ENCODE data around the gene HCN3.
A peak's percentile ranks its signal among the peaks of the same experiment; 100 is the strongest.

HCN3 gene

DNA sequence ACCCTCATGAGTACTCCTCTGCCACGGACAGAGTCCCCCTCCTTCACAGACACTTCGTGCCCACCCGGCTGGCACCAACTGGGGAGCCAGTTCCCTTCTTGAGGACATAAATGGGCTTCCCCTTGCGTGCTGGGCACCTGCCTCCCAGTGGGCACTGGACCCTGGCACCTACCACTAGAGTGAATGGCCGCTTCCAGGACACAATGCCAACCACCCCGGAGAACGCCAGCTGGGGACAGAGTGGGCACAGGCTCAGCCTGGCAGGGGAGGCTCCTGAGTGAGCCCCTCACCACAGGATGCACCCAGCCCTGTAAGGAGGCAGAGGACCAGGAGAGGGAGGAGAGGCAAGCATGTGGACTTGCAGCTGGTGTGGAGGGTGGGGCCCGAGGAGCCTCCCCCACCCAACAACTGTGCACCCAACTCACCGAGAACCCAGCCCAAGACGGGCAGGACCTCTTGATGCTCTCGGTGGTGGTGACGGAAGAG, 23.0 kb upstream of the HCN3 start:
- DNase-seq (ENCODE audit: low spot score) (no peak), FAIRE-seq (no peak)

- FAIRE-seq (no peak), DNase-seq (ENCODE audit: low spot score) (no peak)
Measured at GRCh38 chr1:155254714-155255242, 22.5 kb upstream of the HCN3 start.

DNA sequence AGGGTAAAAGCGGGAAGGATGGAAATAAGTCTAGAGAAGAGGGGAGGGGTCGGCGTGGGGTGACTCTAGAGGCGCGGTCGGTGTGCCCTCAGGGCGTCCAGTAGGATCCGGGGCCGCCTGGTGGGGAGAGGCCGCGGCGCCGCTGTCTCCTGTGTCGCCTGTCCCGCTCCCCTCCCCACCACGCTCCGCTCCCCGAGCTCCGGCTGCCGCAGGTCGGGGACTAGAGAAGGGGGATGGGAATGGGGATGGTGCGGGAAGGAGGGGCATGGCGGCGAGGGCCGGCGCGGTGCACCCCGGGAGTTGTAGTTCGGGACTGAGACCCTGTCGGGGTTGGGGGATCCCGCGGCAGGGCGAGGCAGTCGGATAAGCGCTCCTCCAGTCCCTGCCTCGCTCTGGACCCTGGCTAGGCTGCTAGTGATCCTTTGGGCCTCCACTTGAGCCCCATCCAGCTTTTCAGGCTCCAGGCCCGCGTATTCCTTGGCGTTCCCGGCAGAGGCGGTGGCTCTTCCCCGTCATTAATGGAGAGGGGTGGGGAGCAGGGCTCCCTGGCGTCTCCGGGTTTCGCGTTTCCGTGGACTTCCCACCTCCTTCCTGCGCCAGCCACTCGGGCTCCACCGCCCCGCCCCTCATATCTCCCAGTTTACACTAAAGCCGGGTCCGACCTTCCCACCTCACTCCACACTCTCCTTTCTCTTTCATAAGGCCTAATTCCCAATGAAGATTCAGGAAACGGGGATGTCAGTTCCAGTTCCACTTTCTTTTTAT, 21.8 kb upstream of the HCN3 start, which contains the start of gene ENTREP3:
ENTREP3 (minus strand) TSS at position 241 of the 765 bp plus-strand sequence. CDS start 606 bp downstream, outside the sequence.
- peak; percentile 45 for DNase-seq (ENCODE audit: low spot score)
- FAIRE-seq: no peak

GRCh38 chr1:155256058-155256852, 21.0 kb upstream of the HCN3 start:
- DNase-seq (ENCODE audit: low spot score) (no peak), FAIRE-seq (no peak)

GRCh38 chr1:155260276-155260675, 17.0 kb upstream of the HCN3 start:
- DNase-seq (ENCODE audit: low spot score) (no peak), FAIRE-seq (no peak)

DNA sequence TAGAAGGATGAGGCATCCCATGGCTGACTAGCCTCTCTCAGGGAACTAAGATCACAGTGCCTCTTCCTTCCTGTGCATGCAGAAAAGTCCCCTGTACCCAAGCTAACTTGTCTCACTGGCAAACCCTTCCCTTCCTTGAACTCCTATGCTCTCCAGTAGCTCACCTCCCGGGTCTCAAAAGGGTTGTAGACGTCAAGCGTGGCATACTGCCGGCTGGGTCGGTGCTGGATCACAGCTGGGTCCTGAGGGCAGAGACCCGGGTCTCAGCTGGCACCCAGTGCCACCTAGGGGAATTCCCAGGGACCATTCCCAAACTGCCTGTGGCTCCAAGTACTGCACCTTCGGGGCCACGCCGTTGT, 15.8 kb upstream of the HCN3 start:
- FAIRE-seq: no peak
- DNase-seq (ENCODE audit: low spot score): peak; percentile 29

DNA sequence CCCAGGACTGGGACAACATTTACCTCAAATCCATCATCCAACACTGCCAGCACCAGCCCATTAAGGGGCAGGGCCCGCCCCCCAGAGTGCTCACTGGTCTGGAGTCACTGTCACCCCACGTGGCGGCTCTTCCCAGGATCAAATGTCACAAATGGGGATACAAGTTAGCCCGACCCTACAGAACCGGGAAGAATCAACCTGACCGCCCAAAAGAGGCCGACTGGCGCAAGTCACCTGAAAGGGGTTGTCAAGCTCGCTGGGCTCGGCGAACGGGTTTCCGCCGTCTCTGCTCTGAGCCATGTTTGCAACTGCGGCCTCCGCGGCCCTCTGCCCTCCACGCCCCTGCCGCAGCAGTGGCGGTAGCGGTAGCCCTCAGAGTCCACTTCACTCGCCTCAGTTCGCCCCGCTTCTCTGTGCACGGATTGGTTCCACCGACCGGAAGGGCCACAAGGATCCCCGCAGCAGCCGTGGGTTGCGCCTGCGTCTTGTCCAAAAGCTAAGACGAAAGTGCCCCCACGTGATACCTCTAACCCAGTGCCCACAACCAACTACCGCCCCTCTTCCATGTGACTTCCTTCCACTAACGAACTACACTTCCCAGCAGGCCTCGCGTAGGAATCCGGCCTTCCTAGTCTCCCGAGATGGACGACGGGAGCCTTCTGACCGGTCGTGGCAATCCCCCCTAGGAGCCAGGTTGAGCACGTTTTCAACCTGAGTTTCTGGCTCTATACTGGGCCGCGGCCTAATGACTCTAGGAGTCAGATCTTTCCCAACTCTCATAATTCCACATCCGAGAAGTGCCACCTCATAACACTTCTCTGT, 15.2 kb upstream of the HCN3 start, which contains the start of gene SCAMP3:
SCAMP3 (minus strand) TSS at position 509 of the 822 bp plus-strand sequence; CDS start at position 300, 209 bp downstream.
- peak; percentile 85 for FAIRE-seq
- peak; percentile 96 for DNase-seq (ENCODE audit: low spot score)

- DNase-seq (ENCODE audit: low spot score): no peak
Measured at GRCh38 chr1:155263067-155263466, 14.2 kb upstream of the HCN3 start.

GRCh38 chr1:155266553-155266952, 10.7 kb upstream of the HCN3 start:
- FAIRE-seq: no peak
- no peak for DNase-seq (ENCODE audit: low spot score)

More at GRCh38 chr1:155263067-155263466, 14.2 kb upstream of the HCN3 start:
- FAIRE-seq: no peak

- DNase-seq (ENCODE audit: low spot score): no peak
- FAIRE-seq: no peak
Measured at GRCh38 chr1:155267373-155267772, 9.9 kb upstream of the HCN3 start.

GRCh38 chr1:155268630-155269029, 8.6 kb upstream of the HCN3 start:
- no peak for FAIRE-seq

GRCh38 chr1:155269381-155269780, 7.9 kb upstream of the HCN3 start:
- DNase-seq (ENCODE audit: low spot score): no peak
- no peak for FAIRE-seq

More at GRCh38 chr1:155268630-155269029, 8.6 kb upstream of the HCN3 start:
- no peak for DNase-seq (ENCODE audit: low spot score)

GRCh38 chr1:155272466-155273342, 4.6 kb upstream of the HCN3 start:
- FAIRE-seq (no peak), DNase-seq (ENCODE audit: low spot score) (peak; percentile 29)

DNA sequence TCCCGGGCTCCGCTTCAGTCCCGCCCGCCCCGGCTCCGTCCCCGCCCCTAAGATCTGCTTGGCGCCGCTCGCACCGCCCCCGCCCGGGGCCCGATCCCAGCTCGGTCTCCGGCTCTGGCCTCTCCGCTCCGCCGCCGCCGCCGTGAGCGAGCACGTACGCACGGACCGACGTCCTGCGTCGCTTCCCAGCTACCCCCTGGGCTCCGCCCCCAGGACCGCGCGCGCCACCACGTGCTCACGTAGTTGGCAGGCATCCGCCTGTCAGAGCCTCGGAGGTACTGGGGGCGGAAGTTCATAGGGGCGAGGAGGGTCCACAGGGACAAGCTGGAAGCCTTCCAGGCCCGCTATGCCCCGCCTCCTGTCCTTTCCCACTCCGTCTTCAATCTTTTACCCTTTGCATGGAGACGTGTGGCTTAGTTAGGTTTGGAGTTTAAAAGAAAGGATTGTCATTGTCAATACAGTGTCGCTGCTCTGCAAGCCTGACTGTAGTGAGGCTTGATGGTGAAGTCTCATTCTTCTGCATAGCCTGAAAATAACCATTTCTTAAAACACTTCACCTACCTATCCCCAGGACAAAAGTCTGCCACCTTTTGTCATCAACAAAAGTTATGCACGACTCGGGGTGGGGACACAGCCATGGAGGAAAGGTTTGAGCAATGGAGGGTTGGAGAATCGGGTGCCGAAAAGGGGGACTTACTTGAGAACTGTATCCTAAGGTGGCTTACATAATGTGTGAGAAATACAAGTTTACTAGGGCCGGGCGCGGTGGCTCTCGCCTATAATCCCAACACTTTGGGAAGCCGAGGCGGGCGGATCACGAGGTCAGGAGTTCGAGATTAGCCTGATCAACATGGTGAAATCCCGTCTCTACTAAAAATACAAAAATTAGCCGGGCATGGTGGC, 3.7 kb upstream of the HCN3 start, which contains the start of gene CLK2:
CLK2 (minus strand) TSS at position 162 of the 903 bp plus-strand sequence. CDS start 2,527 bp downstream, outside the sequence.
- DNase-seq (ENCODE audit: low spot score) (peak; percentile 91), FAIRE-seq (peak; percentile 57)

- FAIRE-seq (no peak), DNase-seq (ENCODE audit: low spot score) (peak; percentile 7)
Measured at GRCh38 chr1:155277902-155278688, 832 bp downstream of the HCN3 start.

- FAIRE-seq: no peak
- DNase-seq (ENCODE audit: low spot score): no peak
Measured at GRCh38 chr1:155278689-155279160, 1.5 kb downstream of the HCN3 start.

DNA sequence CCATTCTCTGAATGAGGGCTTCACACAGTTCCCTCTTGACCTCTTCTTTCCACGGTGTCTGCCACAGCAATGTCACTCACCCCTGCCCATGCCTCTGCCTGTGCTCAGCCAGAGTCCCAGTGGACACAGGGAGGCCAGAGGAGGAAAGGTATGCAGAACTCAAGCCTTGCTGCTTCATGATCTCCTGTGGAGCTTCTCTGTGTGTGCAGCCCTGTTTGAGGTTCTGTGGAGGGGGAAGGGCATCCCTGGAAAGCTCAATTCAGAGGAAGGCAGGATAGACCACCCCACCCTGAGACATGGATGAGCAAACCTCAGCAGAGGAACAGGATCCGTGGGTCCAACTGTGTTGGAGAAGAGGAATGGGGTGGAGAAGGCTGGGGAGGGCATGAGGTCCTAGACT, 2.0 kb downstream of the HCN3 start:
- no peak for DNase-seq (ENCODE audit: low spot score)
- no peak for FAIRE-seq

Data from RCC 7860 (cell line).